ENCODE measurements around the gene FADD.
"Not testable (repeated sequence)": the region's sequence is repeated elsewhere in the genome, so short reads cannot be mapped to it uniquely, and the experiment has no call there.

FADD gene

GRCh38 chr11:70205766-70206165 lies 2.7 kb downstream of the FADD start:
- no peak for DNase-seq

- DNase-seq, result no peak
Observed at GRCh38 chr11:70206226-70206981, 3.3 kb downstream of the FADD start.

GRCh38 chr11:70206982-70207376 lies 3.9 kb downstream of the FADD start:
- DNase-seq, result no peak

GRCh38 chr11:70207531-70208131 lies 4.5 kb downstream of the FADD start:
- no peak for DNase-seq

GRCh38 chr11:70209391-70209912 lies 6.4 kb downstream of the FADD start:
- no peak for DNase-seq

GRCh38 chr11:70210051-70210501 lies 7.0 kb downstream of the FADD start:
- no peak for DNase-seq

- no peak for DNase-seq
Observed at GRCh38 chr11:70210530-70210929, 7.4 kb downstream of the FADD start.

- no peak for DNase-seq
Observed at GRCh38 chr11:70212227-70212811, 9.2 kb downstream of the FADD start.

- DNase-seq, result not testable (repeated sequence)
Observed at GRCh38 chr11:70217388-70217787, 14.3 kb downstream of the FADD start.

GRCh38 chr11:70218076-70218475 lies 15.0 kb downstream of the FADD start:
- DNase-seq, result not testable (repeated sequence)

- no peak for DNase-seq
Observed at GRCh38 chr11:70220136-70220535, 17.0 kb downstream of the FADD start.

GRCh38 chr11:70220920-70221319 lies 17.8 kb downstream of the FADD start:
- no peak for DNase-seq

GRCh38 chr11:70225681-70226177 lies 22.6 kb downstream of the FADD start:
- no peak for DNase-seq

- no peak for DNase-seq
Observed at GRCh38 chr11:70226183-70226582, 23.1 kb downstream of the FADD start.

- DNase-seq, result no peak
Observed at GRCh38 chr11:70226967-70227366, 23.9 kb downstream of the FADD start.

- no peak for DNase-seq
Observed at GRCh38 chr11:70229737-70230136, 26.6 kb downstream of the FADD start.

GRCh38 chr11:70230151-70230839 lies 27.2 kb downstream of the FADD start:
- no peak for DNase-seq

GRCh38 chr11:70230840-70231710 lies 28.0 kb downstream of the FADD start:
- no peak for DNase-seq

- DNase-seq, result no peak
Observed at GRCh38 chr11:70233034-70233433, 29.9 kb downstream of the FADD start.

- DNase-seq, result no peak
Observed at GRCh38 chr11:70233511-70233934, 30.4 kb downstream of the FADD start.

- no peak for DNase-seq
Observed at GRCh38 chr11:70233962-70234361, 30.9 kb downstream of the FADD start.

- DNase-seq, result no peak
Observed at GRCh38 chr11:70240337-70240736, 37.2 kb downstream of the FADD start.

Measured in eye (tissue), 1 donor.